Fibroblast of peridontal ligament (primary cell): Measurements from ENCODE around the gene MBD6.
A peak's percentile ranks its signal among the peaks of the same experiment; 100 is the strongest.

Experiments
- DNase-seq: peaks from one replicate; pipeline ENCODE4 v3.0.0-alpha.2; 2010; ENCODE audit errors: extremely low read depth

MBD6 gene

GRCh38 chr12:57528176-57528575 lies 5.6 kb downstream of the MBD6 start:
- DNase-seq, result no peak

GRCh38 chr12:57528831-57529555 lies 6.4 kb downstream of the MBD6 start:
- DNase-seq, result no peak

GRCh38 chr12:57529831-57530230 lies 7.2 kb downstream of the MBD6 start:
- no peak for DNase-seq

- DNase-seq, result no peak
These were observed 7.9 kb downstream of the MBD6 start for GRCh38 chr12:57530396-57531142.

- DNase-seq, result no peak
These were observed 9.2 kb downstream of the MBD6 start for GRCh38 chr12:57531836-57532235.

GRCh38 chr12:57533108-57533507 lies 10.5 kb downstream of the MBD6 start:
- DNase-seq, result no peak

- DNase-seq, result no peak
These were observed 11.6 kb downstream of the MBD6 start for GRCh38 chr12:57534250-57534649.

- no peak for DNase-seq
These were observed 12.4 kb downstream of the MBD6 start for GRCh38 chr12:57534991-57535543.

- no peak for DNase-seq
These were observed 13.4 kb downstream of the MBD6 start for GRCh38 chr12:57535764-57536596.

GRCh38 chr12:57536597-57536942 lies 13.9 kb downstream of the MBD6 start:
- DNase-seq, result no peak

GRCh38 chr12:57539134-57539768 lies 16.6 kb downstream of the MBD6 start:
- DNase-seq, result no peak

GRCh38 chr12:57541001-57541400 lies 18.4 kb downstream of the MBD6 start:
- DNase-seq, result no peak

- no peak for DNase-seq
These were observed 19.1 kb downstream of the MBD6 start for GRCh38 chr12:57541717-57542116.

GRCh38 chr12:57543581-57543980 lies 21.0 kb downstream of the MBD6 start:
- no peak for DNase-seq

- DNase-seq, result no peak
These were observed 23.3 kb downstream of the MBD6 start for GRCh38 chr12:57545809-57546437.

- peak; percentile 97 for DNase-seq
These were observed 24.0 kb downstream of the MBD6 start, which contains the start of gene DCTN2 for GRCh38 chr12:57546438-57547287. Gene DCTN2, minus strand, starts transcription at chr12:57547192. Its CDS starts 129 bp downstream, at chr12:57547063.

- no peak for DNase-seq
These were observed 24.8 kb downstream of the MBD6 start for GRCh38 chr12:57547288-57548012.

- no peak for DNase-seq
These were observed 25.3 kb downstream of the MBD6 start for GRCh38 chr12:57548013-57548315.

- no peak for DNase-seq
These were observed 25.9 kb downstream of the MBD6 start for GRCh38 chr12:57548488-57548887.
